ENCODE results near the gene BEX2.
"Not testable (repeated sequence)": the region's sequence is repeated elsewhere in the genome, so short reads cannot be mapped to it uniquely, and the experiment has no call there.

The BEX2 gene

GRCh38 chrX:103310555-103311398, at the start of gene BEX2:
BEX2 (minus strand) TSS chrX:103310990; CDS start chrX:103309976, 1,014 bp downstream.
- DNase-seq: peak; percentile 88

GRCh38 chrX:103360092-103360491, 49.3 kb upstream of the BEX2 start:
- no peak for DNase-seq

GRCh38 chrX:103359605-103360004, 48.8 kb upstream of the BEX2 start:
- not testable (repeated sequence) for DNase-seq

- DNase-seq: no peak
Observed at GRCh38 chrX:103357871-103358270, 47.1 kb upstream of the BEX2 start.

- DNase-seq: no peak
Observed at GRCh38 chrX:103356858-103357257, 46.1 kb upstream of the BEX2 start.

- DNase-seq: no peak
Observed at GRCh38 chrX:103356130-103356798, 45.5 kb upstream of the BEX2 start, which contains the start of gene TCEAL9. TCEAL9 (plus strand) TSS chrX:103356506; CDS start chrX:103357685, 1,179 bp downstream.

- no peak for DNase-seq
Observed at GRCh38 chrX:103347682-103348397, 37.0 kb upstream of the BEX2 start.

- DNase-seq: no peak
Observed at GRCh38 chrX:103344606-103345005, 33.8 kb upstream of the BEX2 start.

GRCh38 chrX:103343105-103343504, 32.3 kb upstream of the BEX2 start:
- DNase-seq: peak; percentile 42

- no peak for DNase-seq
Observed at GRCh38 chrX:103338663-103339062, 27.9 kb upstream of the BEX2 start.

- DNase-seq: no peak
Observed at GRCh38 chrX:103330681-103331288, 20.0 kb upstream of the BEX2 start.

- no peak for DNase-seq
Observed at GRCh38 chrX:103329991-103330390, 19.2 kb upstream of the BEX2 start, which contains the start of gene TCEAL7. TCEAL7 (plus strand) TSS chrX:103330239; CDS start chrX:103331404, 1,165 bp downstream.

- no peak for DNase-seq
Observed at GRCh38 chrX:103311399-103311780, 600 bp upstream of the BEX2 start.

- DNase-seq: no peak
Observed at GRCh38 chrX:103309860-103310554, 783 bp downstream of the BEX2 start.

GRCh38 chrX:103305666-103306065, 5.1 kb downstream of the BEX2 start:
- DNase-seq: not testable (repeated sequence)

- no peak for DNase-seq
Observed at GRCh38 chrX:103304705-103305104, 6.1 kb downstream of the BEX2 start.

GRCh38 chrX:103293118-103293517, 17.7 kb downstream of the BEX2 start:
- DNase-seq: no peak

- no peak for DNase-seq
Observed at GRCh38 chrX:103279624-103280023, 31.2 kb downstream of the BEX2 start.

- no peak for DNase-seq
Observed at GRCh38 chrX:103276581-103277002, 34.2 kb downstream of the BEX2 start, which contains the start of gene TCEAL5. TCEAL5 (minus strand) TSS chrX:103276750; CDS start chrX:103274563, 2,187 bp downstream.

GRCh38 chrX:103275947-103276567, 34.7 kb downstream of the BEX2 start:
- DNase-seq: no peak

GRCh38 chrX:103274284-103274683, 36.5 kb downstream of the BEX2 start:
- no peak for DNase-seq

Data from activated naive CD4-positive, alpha-beta T cell treated with anti-CD3 and anti-CD28 coated beads, Interleukin-2, amount 50 U/mL, for 16 hours (primary cell).